Measurements from ENCODE around the gene MYOF.
"Not testable (repeated sequence)": the region's sequence is repeated elsewhere in the genome, so short reads cannot be mapped to it uniquely, and the experiment has no call there.

Gene MYOF

GRCh38 chr10:93431361-93431760, 50.8 kb downstream of the MYOF start:
- no peak for DNase-seq (ENCODE audit: low spot score)

GRCh38 chr10:93425861-93426260, 56.3 kb downstream of the MYOF start:
- DNase-seq (ENCODE audit: low spot score) = no peak

GRCh38 chr10:93422118-93422517, 60.0 kb downstream of the MYOF start:
- DNase-seq (ENCODE audit: low spot score) = peak; percentile 67

GRCh38 chr10:93420944-93421825, 60.9 kb downstream of the MYOF start:
- DNase-seq (ENCODE audit: low spot score) = no peak

GRCh38 chr10:93420091-93420490, 62.0 kb downstream of the MYOF start:
- DNase-seq (ENCODE audit: low spot score) = no peak

- DNase-seq (ENCODE audit: low spot score) = not testable (repeated sequence)
These were observed 63.1 kb downstream of the MYOF start for GRCh38 chr10:93419016-93419415.

- no peak for DNase-seq (ENCODE audit: low spot score)
These were observed 64.2 kb downstream of the MYOF start for GRCh38 chr10:93417921-93418320.

- no peak for DNase-seq (ENCODE audit: low spot score)
These were observed 64.9 kb downstream of the MYOF start for GRCh38 chr10:93417266-93417665.

GRCh38 chr10:93416824-93417223, 65.3 kb downstream of the MYOF start:
- DNase-seq (ENCODE audit: low spot score) = no peak

- DNase-seq (ENCODE audit: low spot score) = no peak
These were observed 66.4 kb downstream of the MYOF start for GRCh38 chr10:93415693-93416092.

- DNase-seq (ENCODE audit: low spot score) = peak; percentile 90
These were observed 68.9 kb downstream of the MYOF start for GRCh38 chr10:93413252-93413689.

GRCh38 chr10:93412801-93413200, 69.3 kb downstream of the MYOF start:
- no peak for DNase-seq (ENCODE audit: low spot score)

- DNase-seq (ENCODE audit: low spot score) = no peak
These were observed 71.3 kb downstream of the MYOF start for GRCh38 chr10:93410697-93411348.

- DNase-seq (ENCODE audit: low spot score) = no peak
These were observed 73.4 kb downstream of the MYOF start for GRCh38 chr10:93408783-93409182.

GRCh38 chr10:93406364-93407145, 75.6 kb downstream of the MYOF start:
- DNase-seq (ENCODE audit: low spot score) = peak; percentile 57

GRCh38 chr10:93404048-93404354, 78.1 kb downstream of the MYOF start:
- DNase-seq (ENCODE audit: low spot score) = no peak

GRCh38 chr10:93403152-93404047, 78.7 kb downstream of the MYOF start:
- DNase-seq (ENCODE audit: low spot score) = no peak

- DNase-seq (ENCODE audit: low spot score) = no peak
These were observed 79.9 kb downstream of the MYOF start for GRCh38 chr10:93402192-93402591.

- no peak for DNase-seq (ENCODE audit: low spot score)
These were observed 83.6 kb downstream of the MYOF start for GRCh38 chr10:93398528-93398927.

GRCh38 chr10:93397020-93397419, 85.1 kb downstream of the MYOF start:
- no peak for DNase-seq (ENCODE audit: low spot score)

GRCh38 chr10:93393211-93393610, 88.9 kb downstream of the MYOF start:
- no peak for DNase-seq (ENCODE audit: low spot score)

- no peak for DNase-seq (ENCODE audit: low spot score)
These were observed 90.0 kb downstream of the MYOF start for GRCh38 chr10:93392121-93392520.

Data from kidney capillary endothelial cell (primary cell).